Astrocyte (in vitro differentiated cells and primary cell): Measurements from ENCODE around the gene TNRC6C. TPM values are rescaled to one million over a fixed set of nuclear protein-coding genes. Genes with fewer than 3 reads are reported as not detected.
A peak's percentile ranks its signal among the peaks of the same experiment; 100 is the strongest.
"Not testable (repeated sequence)": the region's sequence is repeated elsewhere in the genome, so short reads cannot be mapped to it uniquely, and the experiment has no call there.

Experiments used
- DNase-seq: peaks from one replicate; pipeline ENCODE4 v3.0.0-alpha.2; 2010; ENCODE audit warnings: low read depth
- FAIRE-seq: peaks from 2 replicates; lab custom pipeline; 2011; peaks lifted over from hg19 to GRCh38; lab: Jason Lieb, UNC
- H2AFZ ChIP-seq: 2 replicates; pipeline ENCODE4 v1.6.0; 2012; ENCODE audit warnings: low read depth, low read length, inconsistent platforms
- H3K27ac ChIP-seq: 2 replicates; pipeline ENCODE4 v1.5.1; 2011; ENCODE audit warnings: low read depth, low read length, inconsistent platforms
- H3K27me3 ChIP-seq: 2 replicates; pipeline ENCODE4 v1.6.0; 2011; ENCODE audit warnings: low read length, inconsistent platforms; ENCODE audit not compliant: insufficient read depth
- H3K36me3 ChIP-seq: 2 replicates; pipeline ENCODE4 v1.5.1; 2011; ENCODE audit warnings: low read length, inconsistent platforms; ENCODE audit not compliant: insufficient read depth
- H3K4me1 ChIP-seq: 2 replicates; pipeline ENCODE4 v1.5.1; 2011; ENCODE audit warnings: low read length, inconsistent platforms; ENCODE audit not compliant: insufficient read depth
- H3K4me2 ChIP-seq: 2 replicates; pipeline ENCODE4 v1.6.0; 2012; ENCODE audit warnings: low read length, inconsistent platforms
- H3K4me3 ChIP-seq: 2 replicates; pipeline ENCODE4 v1.5.1; 2011; ENCODE audit warnings: low read depth, mild to moderate bottlenecking, low read length, inconsistent platforms; ENCODE audit not compliant: insufficient read depth
- H3K79me2 ChIP-seq: 2 replicates; pipeline ENCODE4 v1.6.0; 2012; ENCODE audit warnings: mild to moderate bottlenecking, low read length, inconsistent platforms; ENCODE audit not compliant: insufficient read depth
- H3K9ac ChIP-seq: 2 replicates; pipeline ENCODE4 v1.6.0; 2012; ENCODE audit warnings: mild to moderate bottlenecking, low read length, inconsistent platforms
- H3K9me3 ChIP-seq: 2 replicates; pipeline ENCODE4 v1.5.1; 2012; ENCODE audit warnings: low read depth, mild to moderate bottlenecking, low read length, inconsistent platforms; ENCODE audit not compliant: insufficient read depth
- H4K20me1 ChIP-seq: 2 replicates; pipeline ENCODE4 v1.6.0; 2012; ENCODE audit warnings: low read length, inconsistent platforms; ENCODE audit not compliant: insufficient read depth
- H3K27ac Mint-ChIP-seq: one replicate; pipeline ENCODE4 v1.8.0; 2021; ENCODE audit warnings: mild to moderate bottlenecking, mixed read lengths; ENCODE audit not compliant: unreplicated experiment
- H3K27me3 Mint-ChIP-seq: one replicate; pipeline ENCODE4 v1.8.0; 2021; ENCODE audit warnings: low read depth, mixed read lengths; ENCODE audit not compliant: unreplicated experiment
- H3K36me3 Mint-ChIP-seq: one replicate; pipeline ENCODE4 v1.8.0; 2021; ENCODE audit warnings: low read depth, mixed read lengths; ENCODE audit not compliant: unreplicated experiment
- H3K4me1 Mint-ChIP-seq: one replicate; pipeline ENCODE4 v1.8.0; 2021; ENCODE audit warnings: low read depth, mixed read lengths; ENCODE audit not compliant: unreplicated experiment
- H3K4me3 Mint-ChIP-seq: one replicate; pipeline ENCODE4 v1.8.0; 2021; ENCODE audit warnings: mild to moderate bottlenecking, moderate library complexity, mixed read lengths; ENCODE audit not compliant: unreplicated experiment
- H3K9me3 Mint-ChIP-seq: one replicate; pipeline ENCODE4 v1.8.0; 2021; ENCODE audit warnings: mild to moderate bottlenecking, mixed read lengths; ENCODE audit not compliant: unreplicated experiment
- CTCF ChIP-seq: IDR thresholded peaks from 2 replicates; pipeline ENCODE4 v1.5.1; 2011; ENCODE audit warnings: low read depth, mild to moderate bottlenecking, inconsistent platforms, low read length, moderate library complexity; ENCODE audit not compliant: insufficient read depth
- EZH2 ChIP-seq: IDR thresholded peaks from 2 replicates; pipeline ENCODE4 v1.6.1; 2012; ENCODE audit warnings: mild to moderate bottlenecking, low read length, inconsistent platforms; ENCODE audit not compliant: insufficient read depth
- total RNA-seq: library from RNA; stranded (reverse); gene quantifications from 2 replicates; pipeline ENCODE4 v1.2.1, GENCODE V29; 2021

Gene TNRC6C
- total RNA-seq, 1 donor from 2014 or later, result 7.3 TPM

GRCh38 chr17:77965352-77965751 is 6.8 kb downstream of the TNRC6C start:
- no peak overlapping the region for H2AFZ ChIP-seq
- no peak for FAIRE-seq
- H3K27me3 ChIP-seq, result no peaks in the 10 kb centered on the region
- H3K27ac ChIP-seq, result no peak overlapping the region
- H3K27ac Mint-ChIP-seq, result peak overlapping the region; percentile 56
- no peak overlapping the region for H3K4me2 ChIP-seq
- H3K4me3 ChIP-seq, result no peak overlapping the region
- H3K36me3 Mint-ChIP-seq, result no peaks in the 10 kb centered on the region
- no peaks in the 10 kb centered on the region for H3K36me3 ChIP-seq
- H4K20me1 ChIP-seq, result peaks cover 68% of the 10 kb centered on the region
- H3K4me1 Mint-ChIP-seq, result peaks cover 40% of the 10 kb centered on the region
- peaks cover 9% of the 10 kb centered on the region for H3K4me1 ChIP-seq
- no peaks in the 10 kb centered on the region for H3K27me3 Mint-ChIP-seq
- H3K9me3 ChIP-seq, result no peaks in the 10 kb centered on the region
- no peak for TF ChIP-seq CTCF
- no peak for TF ChIP-seq EZH2
- H3K79me2 ChIP-seq, result peaks cover 64% of the 10 kb centered on the region
- no peak for DNase-seq
- H3K9ac ChIP-seq, result no peak overlapping the region
- H3K4me3 Mint-ChIP-seq, result no peak overlapping the region
- H3K9me3 Mint-ChIP-seq, result no peaks in the 10 kb centered on the region

- no peak for DNase-seq
- TF ChIP-seq EZH2, result no peak
- no peak for TF ChIP-seq CTCF
- FAIRE-seq, result no peak
- Mint-ChIP-seq H3K27me3 (no peaks in the 10 kb centered on the region), H3K36me3 (no peaks in the 10 kb centered on the region), H3K4me1 (peaks cover 40% of the 10 kb centered on the region), H3K9me3 (no peaks in the 10 kb centered on the region), H3K4me3 (no peak overlapping the region), H3K27ac (no peak overlapping the region)
- Histone ChIP-seq H3K79me2 (peaks cover 55% of the 10 kb centered on the region), H3K4me3 (no peak overlapping the region), H3K4me1 (peaks cover 6% of the 10 kb centered on the region), H3K27me3 (no peaks in the 10 kb centered on the region), H3K36me3 (no peaks in the 10 kb centered on the region), H3K27ac (no peak overlapping the region), H3K4me2 (no peak overlapping the region), H3K9me3 (no peaks in the 10 kb centered on the region), H3K9ac (no peak overlapping the region), H4K20me1 (peaks cover 68% of the 10 kb centered on the region), H2AFZ (no peak overlapping the region)
Measured at GRCh38 chr17:77966476-77966875, 8.0 kb downstream of the TNRC6C start.

GRCh38 chr17:77968788-77969187 is 10.3 kb downstream of the TNRC6C start:
- no peak for TF ChIP-seq EZH2
- no peak for TF ChIP-seq CTCF
- peaks cover 42% of the 10 kb centered on the region for H3K79me2 ChIP-seq
- H3K9ac ChIP-seq, result no peak overlapping the region
- no peaks in the 10 kb centered on the region for H3K27me3 ChIP-seq
- Mint-ChIP-seq H3K27ac (no peak overlapping the region), H3K9me3 (no peaks in the 10 kb centered on the region), H3K4me3 (no peak overlapping the region), H3K4me1 (peaks cover 24% of the 10 kb centered on the region), H3K36me3 (no peaks in the 10 kb centered on the region), H3K27me3 (no peaks in the 10 kb centered on the region)
- H3K4me2 ChIP-seq, result no peak overlapping the region
- no peak overlapping the region for H3K4me3 ChIP-seq
- H3K9me3 ChIP-seq, result no peaks in the 10 kb centered on the region
- no peak overlapping the region for H2AFZ ChIP-seq
- H3K4me1 ChIP-seq, result peaks cover 1% of the 10 kb centered on the region
- DNase-seq, result no peak
- FAIRE-seq, result no peak
- H3K27ac ChIP-seq, result no peak overlapping the region
- peaks cover 56% of the 10 kb centered on the region for H4K20me1 ChIP-seq
- no peaks in the 10 kb centered on the region for H3K36me3 ChIP-seq

GRCh38 chr17:77972271-77972670 is 13.8 kb downstream of the TNRC6C start:
- not testable (repeated sequence) for H3K27ac Mint-ChIP-seq, H2AFZ ChIP-seq, H3K9me3 ChIP-seq, H3K4me3 Mint-ChIP-seq, DNase-seq, H3K36me3 ChIP-seq, H3K36me3 Mint-ChIP-seq, H3K4me2 ChIP-seq, H3K4me1 ChIP-seq, H3K27me3 Mint-ChIP-seq, H3K4me1 Mint-ChIP-seq, H3K27me3 ChIP-seq, FAIRE-seq, H3K9ac ChIP-seq, H3K4me3 ChIP-seq, H3K9me3 Mint-ChIP-seq, H3K27ac ChIP-seq
- peaks cover 41% of the 10 kb centered on the region for H4K20me1 ChIP-seq
- H3K79me2 ChIP-seq, result peaks cover 27% of the 10 kb centered on the region
